ENCODE results near the gene RMP24.

DNA sequence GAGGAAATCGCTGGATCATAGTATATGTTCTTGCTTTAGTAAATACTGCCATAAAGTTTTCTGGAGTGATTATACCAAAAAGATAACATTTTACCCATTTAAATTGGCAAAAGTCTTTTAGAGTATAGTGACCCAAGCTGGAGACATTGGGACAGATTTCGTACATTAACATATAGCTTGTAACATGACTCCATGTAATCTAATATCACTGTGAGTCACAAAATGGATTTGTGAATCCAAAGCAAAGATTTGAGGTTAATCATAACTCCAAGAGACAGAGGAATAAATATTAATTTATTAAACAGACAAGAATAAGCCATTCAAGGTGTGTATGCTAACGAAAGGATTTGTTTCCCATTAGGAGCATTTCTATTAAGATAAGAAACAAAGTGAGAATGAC, 45.0 kb upstream of the RMP24 start:
- no peak for TF ChIP-seq POLR2AphosphoS5 (IDR thresholded peaks at IDR 0.05)
- no peak for TF ChIP-seq POLR2A (IDR thresholded peaks at IDR 0.05)
- TF ChIP-seq, protein P1, sequence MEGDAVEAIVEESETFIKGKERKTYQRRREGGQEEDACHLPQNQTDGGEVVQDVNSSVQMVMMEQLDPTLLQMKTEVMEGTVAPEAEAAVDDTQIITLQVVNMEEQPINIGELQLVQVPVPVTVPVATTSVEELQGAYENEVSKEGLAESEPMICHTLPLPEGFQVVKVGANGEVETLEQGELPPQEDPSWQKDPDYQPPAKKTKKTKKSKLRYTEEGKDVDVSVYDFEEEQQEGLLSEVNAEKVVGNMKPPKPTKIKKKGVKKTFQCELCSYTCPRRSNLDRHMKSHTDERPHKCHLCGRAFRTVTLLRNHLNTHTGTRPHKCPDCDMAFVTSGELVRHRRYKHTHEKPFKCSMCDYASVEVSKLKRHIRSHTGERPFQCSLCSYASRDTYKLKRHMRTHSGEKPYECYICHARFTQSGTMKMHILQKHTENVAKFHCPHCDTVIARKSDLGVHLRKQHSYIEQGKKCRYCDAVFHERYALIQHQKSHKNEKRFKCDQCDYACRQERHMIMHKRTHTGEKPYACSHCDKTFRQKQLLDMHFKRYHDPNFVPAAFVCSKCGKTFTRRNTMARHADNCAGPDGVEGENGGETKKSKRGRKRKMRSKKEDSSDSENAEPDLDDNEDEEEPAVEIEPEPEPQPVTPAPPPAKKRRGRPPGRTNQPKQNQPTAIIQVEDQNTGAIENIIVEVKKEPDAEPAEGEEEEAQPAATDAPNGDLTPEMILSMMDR (IDR thresholded peaks at IDR 0.05) = no peak
